Muscle of leg (tissue), 16 donors: ENCODE results near the gene CXorf49. TPM values are rescaled to one million over a fixed set of nuclear protein-coding genes. Genes with fewer than 3 reads are reported as not detected.
"Not testable (repeated sequence)": the region's sequence is repeated elsewhere in the genome, so short reads cannot be mapped to it uniquely, and the experiment has no call there.

Experiments used
- DNase-seq: peaks from one replicate; pipeline ENCODE4 v3.0.0; 2013
- H3K27ac ChIP-seq: one replicate; pipeline ENCODE4 v1.5.1; 2013; ENCODE audit warnings: mild to moderate bottlenecking, low read length, control low read depth
- H3K27me3 ChIP-seq: one replicate; pipeline ENCODE4 v1.6.1; 2013; ENCODE audit warnings: low read length; ENCODE audit not compliant: control insufficient read depth, insufficient read depth
- H3K36me3 ChIP-seq: one replicate; pipeline ENCODE4 v1.6.1; 2013; ENCODE audit warnings: low read length; ENCODE audit not compliant: control insufficient read depth, insufficient read depth
- H3K4me1 ChIP-seq: one replicate; pipeline ENCODE4 v1.6.1; 2013; ENCODE audit warnings: low read length; ENCODE audit not compliant: control insufficient read depth, insufficient read depth
- H3K4me3 ChIP-seq: one replicate; pipeline ENCODE4 v1.5.1; 2013; ENCODE audit warnings: low read length, control low read depth
- H3K9me3 ChIP-seq: replicated peaks from 2 replicates; pipeline ENCODE4 v1.6.1; 2013; ENCODE audit warnings: low read depth, low read length; ENCODE audit not compliant: control insufficient read depth
- WGBS: methylation state at CpG from one replicate; pipeline ENCODE4 v1.1.5; 2013; ENCODE audit warnings: missing lambda C conversion rate; ENCODE audit not compliant: insufficient coverage; 5-methylcytosine and 5-hydroxymethylcytosine counted together
- long read RNA-seq, 11 donors: transcript quantifications; one replicate each; lab custom pipeline, GENCODE V29; 2026
- polyA plus RNA-seq, 8 donors: library from polyadenylated mRNA; unstranded; fragments of 120-200 nt; gene quantifications; one replicate each; pipeline versions ENCODE4 v1.2.1 to v1.2.3, GENCODE V29; 2013; ENCODE audit warnings: inconsistent platforms in 1 of 8, low replicate concordance in 1 of 8; ENCODE audit not compliant: insufficient read length in 8 of 8, insufficient read depth in 1 of 8
- total RNA-seq: library from RNA; stranded (reverse); fragments of 120-200 nt; gene quantifications from one replicate; pipeline ENCODE4 v1.2.4, GENCODE V29; 2013

Gene CXorf49
- total RNA-seq = not detected
- polyA plus RNA-seq = under 1 TPM in 1 of 8 donors, not detected in 7; 0.09 TPM
- long read RNA-seq, donor 1 = 0 reads
- long read RNA-seq, donor 2 = 0 reads
- long read RNA-seq, donor 3 = 0 reads
- long read RNA-seq, donor 4 = 0 reads
- long read RNA-seq, donor 5 = 0 reads
- long read RNA-seq, donor 6 = 0 reads
- long read RNA-seq, donor 7 = 0 reads
- long read RNA-seq, donor 8 = 0 reads
- long read RNA-seq, donor 9 = 0 reads
- long read RNA-seq, donor 10 = 0 reads
- long read RNA-seq, donor 11 = 0 reads

DNA sequence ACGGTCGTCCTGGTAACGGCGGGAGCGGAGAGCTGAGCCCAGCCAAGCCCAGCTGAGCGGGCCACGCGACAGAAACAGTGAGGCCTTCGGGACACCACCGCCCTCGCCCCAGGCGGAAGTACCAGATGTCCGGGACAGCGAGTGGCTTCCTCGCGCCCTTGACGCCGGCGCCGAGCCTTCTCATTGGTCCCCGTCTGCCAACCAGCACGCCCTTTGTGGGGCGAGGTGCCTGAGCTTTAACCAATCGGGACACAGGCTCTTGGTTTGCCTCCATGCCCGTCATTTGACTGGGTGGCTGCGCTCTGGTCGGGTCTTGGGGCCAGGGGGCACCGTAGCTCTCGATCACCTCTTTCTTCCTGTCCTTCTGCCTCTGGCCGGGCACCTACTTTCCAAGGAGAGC is at the start of gene CXorf49:
Gene CXorf49, minus strand, starts transcription at position 101 of the 400 bp plus-strand sequence. CDS start 134 bp downstream, outside the sequence.
- H3K27me3 ChIP-seq, H3K27ac ChIP-seq, H3K4me3 ChIP-seq, DNase-seq, H3K9me3 ChIP-seq, H3K4me1 ChIP-seq, H3K36me3 ChIP-seq: not testable (repeated sequence)
- WGBS = no CpG with 5 or more reads among the region's 30 CpGs

DNA sequence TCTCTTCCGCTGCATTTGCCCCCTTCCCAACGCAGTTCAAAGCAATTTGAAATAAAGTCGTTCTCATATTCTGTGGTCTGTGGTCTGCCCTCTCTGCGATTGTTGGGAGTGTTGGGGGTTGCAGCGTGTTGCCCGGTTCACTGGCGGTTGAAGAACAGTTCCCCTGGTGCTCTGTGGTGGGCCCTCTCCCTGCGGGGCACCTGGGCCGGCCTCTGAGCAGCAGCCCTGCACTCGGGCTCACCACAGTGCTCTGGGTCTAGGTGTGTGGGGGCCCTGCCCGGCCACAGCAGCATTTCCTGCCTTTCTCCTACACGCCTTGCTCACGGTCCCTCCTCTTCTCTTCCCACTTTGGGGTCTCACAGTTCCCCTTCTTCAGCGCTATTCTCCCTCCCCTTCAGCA is 49.0 kb upstream of the CXorf49 start:
- H3K36me3 ChIP-seq, DNase-seq, H3K4me1 ChIP-seq, H3K27ac ChIP-seq, H3K4me3 ChIP-seq, H3K9me3 ChIP-seq, H3K27me3 ChIP-seq: not testable (repeated sequence)
- no CpG with 5 or more reads among the region's 14 CpGs for WGBS

DNA sequence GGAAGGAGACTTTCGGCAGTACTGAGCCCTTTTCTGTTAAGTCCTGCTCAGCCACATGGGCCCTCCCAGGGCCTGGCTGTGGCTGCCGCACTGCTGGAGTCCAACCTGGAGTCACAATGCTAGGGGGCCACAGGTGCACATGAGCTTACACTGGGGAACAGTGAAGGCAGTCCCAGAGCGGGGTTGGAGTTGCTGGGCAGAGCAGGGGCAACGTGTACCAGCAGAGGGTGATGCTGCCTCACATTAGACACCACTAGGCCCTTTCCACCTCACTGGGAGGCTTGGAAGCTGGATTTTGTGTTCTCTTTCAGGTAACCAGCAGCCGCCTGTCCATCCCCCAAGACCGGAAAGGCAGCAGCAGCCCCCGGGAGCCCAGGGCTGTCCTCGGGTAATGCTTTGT is 47.5 kb upstream of the CXorf49 start:
- no CpG with 5 or more reads among the region's 8 CpGs for WGBS
- not testable (repeated sequence) for H3K27ac ChIP-seq, H3K27me3 ChIP-seq, H3K9me3 ChIP-seq, DNase-seq, H3K36me3 ChIP-seq, H3K4me1 ChIP-seq, H3K4me3 ChIP-seq

DNA sequence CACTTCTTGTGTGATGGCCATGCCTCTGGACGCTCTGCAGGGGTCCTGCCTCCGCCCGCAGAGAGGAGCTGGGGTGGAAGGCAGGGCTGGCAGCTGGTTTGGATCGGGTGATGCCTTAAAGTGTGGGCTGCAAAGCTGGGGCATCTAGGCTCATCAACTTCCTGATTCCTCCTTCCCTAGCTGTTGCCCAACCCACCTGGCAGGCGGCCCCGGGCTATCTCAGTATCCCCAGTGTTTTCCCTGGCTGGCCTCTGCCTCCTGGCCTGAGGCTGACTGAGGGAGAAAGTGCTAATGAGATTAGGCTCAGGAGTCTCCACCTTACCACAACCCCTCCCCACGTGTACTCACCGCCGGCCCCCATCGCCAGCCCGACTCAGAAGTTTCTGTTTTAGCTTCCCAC is 46.7 kb upstream of the CXorf49 start:
- DNase-seq, H3K36me3 ChIP-seq, H3K27ac ChIP-seq, H3K27me3 ChIP-seq, H3K4me1 ChIP-seq, H3K4me3 ChIP-seq, H3K9me3 ChIP-seq: not testable (repeated sequence)
- no CpG with 5 or more reads among the region's 11 CpGs for WGBS

DNA sequence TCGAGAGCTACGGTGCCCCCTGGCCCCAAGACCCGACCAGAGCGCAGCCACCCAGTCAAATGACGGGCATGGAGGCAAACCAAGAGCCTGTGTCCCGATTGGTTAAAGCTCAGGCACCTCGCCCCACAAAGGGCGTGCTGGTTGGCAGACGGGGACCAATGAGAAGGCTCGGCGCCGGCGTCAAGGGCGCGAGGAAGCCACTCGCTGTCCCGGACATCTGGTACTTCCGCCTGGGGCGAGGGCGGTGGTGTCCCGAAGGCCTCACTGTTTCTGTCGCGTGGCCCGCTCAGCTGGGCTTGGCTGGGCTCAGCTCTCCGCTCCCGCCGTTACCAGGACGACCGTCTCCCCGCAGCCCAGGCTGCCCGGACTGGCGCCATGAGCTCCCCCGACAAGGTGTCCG is 45.0 kb upstream of the CXorf49 start, which contains the start of gene CXorf49B:
Gene CXorf49B, plus strand, starts transcription at position 301 of the 400 bp plus-strand sequence. Its CDS starts 75 bp downstream, at position 376.
- DNase-seq, H3K27ac ChIP-seq, H3K4me1 ChIP-seq, H3K9me3 ChIP-seq, H3K4me3 ChIP-seq, H3K27me3 ChIP-seq, H3K36me3 ChIP-seq: not testable (repeated sequence)
- WGBS = no CpG with 5 or more reads among the region's 34 CpGs

DNA sequence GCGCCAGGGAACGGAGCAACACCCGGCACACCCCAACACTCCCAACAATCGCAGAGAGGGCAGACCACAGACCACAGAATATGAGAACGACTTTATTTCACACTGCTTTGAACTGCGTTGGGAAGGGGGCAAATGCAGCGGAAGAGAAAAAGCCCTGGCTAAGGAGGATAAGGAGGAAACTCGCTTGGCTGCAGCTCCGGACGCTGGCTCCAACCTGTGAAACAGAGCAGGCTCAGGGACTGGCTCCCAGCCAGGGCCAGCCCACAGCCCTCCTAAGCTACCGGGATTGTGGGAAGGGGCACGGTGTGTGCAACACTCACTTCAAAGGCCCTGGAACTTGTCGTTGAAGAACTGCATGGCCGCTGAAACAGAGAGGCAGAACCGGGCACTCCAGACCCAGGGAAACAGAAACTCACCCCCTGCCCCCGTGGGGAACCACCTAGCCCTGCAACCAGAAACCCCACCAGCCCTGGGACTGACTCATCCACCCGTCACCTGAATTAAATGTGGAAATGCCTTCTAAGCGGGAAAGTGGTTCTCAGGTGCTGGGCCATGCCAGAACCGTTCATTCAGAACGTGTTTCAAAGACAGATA is 42.7 kb upstream of the CXorf49 start:
- not testable (repeated sequence) for H3K4me1 ChIP-seq, DNase-seq, H3K9me3 ChIP-seq, H3K4me3 ChIP-seq, H3K36me3 ChIP-seq, H3K27me3 ChIP-seq, H3K27ac ChIP-seq
- no CpG with 5 or more reads among the region's 20 CpGs for whole genome bisulfite sequencing

DNA sequence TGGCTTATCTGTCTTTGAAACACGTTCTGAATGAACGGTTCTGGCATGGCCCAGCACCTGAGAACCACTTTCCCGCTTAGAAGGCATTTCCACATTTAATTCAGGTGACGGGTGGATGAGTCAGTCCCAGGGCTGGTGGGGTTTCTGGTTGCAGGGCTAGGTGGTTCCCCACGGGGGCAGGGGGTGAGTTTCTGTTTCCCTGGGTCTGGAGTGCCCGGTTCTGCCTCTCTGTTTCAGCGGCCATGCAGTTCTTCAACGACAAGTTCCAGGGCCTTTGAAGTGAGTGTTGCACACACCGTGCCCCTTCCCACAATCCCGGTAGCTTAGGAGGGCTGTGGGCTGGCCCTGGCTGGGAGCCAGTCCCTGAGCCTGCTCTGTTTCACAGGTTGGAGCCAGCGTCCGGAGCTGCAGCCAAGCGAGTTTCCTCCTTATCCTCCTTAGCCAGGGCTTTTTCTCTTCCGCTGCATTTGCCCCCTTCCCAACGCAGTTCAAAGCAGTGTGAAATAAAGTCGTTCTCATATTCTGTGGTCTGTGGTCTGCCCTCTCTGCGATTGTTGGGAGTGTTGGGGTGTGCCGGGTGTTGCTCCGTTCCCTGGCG is 2.3 kb upstream of the CXorf49 start:
- DNase-seq, H3K4me3 ChIP-seq, H3K27me3 ChIP-seq, H3K36me3 ChIP-seq, H3K4me1 ChIP-seq, H3K9me3 ChIP-seq, H3K27ac ChIP-seq: not testable (repeated sequence)
- WGBS = no CpG with 5 or more reads among the region's 20 CpGs

DNA sequence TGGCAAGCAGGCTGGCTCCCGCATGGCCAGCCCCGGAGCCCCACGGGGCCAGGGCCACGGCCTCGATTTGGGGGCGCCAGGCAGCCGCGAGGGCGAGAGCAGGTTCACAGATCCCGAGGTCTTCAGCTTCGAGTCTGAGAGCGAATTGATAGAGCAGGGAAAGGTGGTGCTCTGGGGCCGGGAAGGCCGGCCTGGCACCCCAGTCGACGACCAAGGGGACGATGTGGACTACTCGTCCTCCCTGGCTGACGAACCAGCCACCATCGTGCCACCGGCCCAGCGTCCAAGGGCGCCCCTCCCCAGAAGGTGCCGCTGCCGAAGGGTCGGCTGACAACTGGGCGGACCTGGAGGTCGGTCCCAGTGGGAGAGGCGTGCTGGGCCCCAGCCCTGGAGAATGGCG is 1.1 kb upstream of the CXorf49 start:
- not testable (repeated sequence) for H3K9me3 ChIP-seq, H3K4me3 ChIP-seq, H3K27me3 ChIP-seq, H3K27ac ChIP-seq, H3K4me1 ChIP-seq, DNase-seq, H3K36me3 ChIP-seq
- no CpG with 5 or more reads among the region's 30 CpGs for WGBS

DNA sequence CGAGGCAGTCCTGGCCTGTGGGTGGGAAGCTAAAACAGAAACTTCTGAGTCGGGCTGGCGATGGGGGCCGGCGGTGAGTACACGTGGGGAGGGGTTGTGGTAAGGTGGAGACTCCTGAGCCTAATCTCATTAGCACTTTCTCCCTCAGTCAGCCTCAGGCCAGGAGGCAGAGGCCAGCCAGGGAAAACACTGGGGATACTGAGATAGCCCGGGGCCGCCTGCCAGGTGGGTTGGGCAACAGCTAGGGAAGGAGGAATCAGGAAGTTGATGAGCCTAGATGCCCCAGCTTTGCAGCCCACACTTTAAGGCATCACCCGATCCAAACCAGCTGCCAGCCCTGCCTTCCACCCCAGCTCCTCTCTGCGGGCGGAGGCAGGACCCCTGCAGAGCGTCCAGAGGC is 1.8 kb downstream of the CXorf49 start:
- H3K27me3 ChIP-seq, H3K36me3 ChIP-seq, H3K4me3 ChIP-seq, H3K27ac ChIP-seq, DNase-seq, H3K4me1 ChIP-seq, H3K9me3 ChIP-seq: not testable (repeated sequence)
- WGBS = no CpG with 5 or more reads among the region's 12 CpGs

DNA sequence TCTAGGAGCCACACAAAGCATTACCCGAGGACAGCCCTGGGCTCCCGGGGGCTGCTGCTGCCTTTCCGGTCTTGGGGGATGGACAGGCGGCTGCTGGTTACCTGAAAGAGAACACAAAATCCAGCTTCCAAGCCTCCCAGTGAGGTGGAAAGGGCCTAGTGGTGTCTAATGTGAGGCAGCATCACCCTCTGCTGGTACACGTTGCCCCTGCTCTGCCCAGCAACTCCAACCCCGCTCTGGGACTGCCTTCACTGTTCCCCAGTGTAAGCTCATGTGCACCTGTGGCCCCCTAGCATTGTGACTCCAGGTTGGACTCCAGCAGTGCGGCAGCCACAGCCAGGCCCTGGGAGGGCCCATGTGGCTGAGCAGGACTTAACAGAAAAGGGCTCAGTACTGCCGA is 2.5 kb downstream of the CXorf49 start:
- not testable (repeated sequence) for H3K4me1 ChIP-seq, H3K9me3 ChIP-seq, DNase-seq, H3K27ac ChIP-seq, H3K27me3 ChIP-seq, H3K4me3 ChIP-seq, H3K36me3 ChIP-seq
- no CpG with 5 or more reads among the region's 8 CpGs for WGBS
